Activated CD8-positive, alpha-beta memory T cell treated with anti-CD3 and anti-CD28 coated beads, Interleukin-2, amount 50 U/mL, for 24 hours (primary cell): ENCODE measurements around the gene P2RX6.

Experiments
- DNase-seq: peaks from one replicate; pipeline ENCODE4 v3.0.0-alpha.2; 2020; ENCODE audit errors: extremely low read depth

P2RX6 gene

DNA sequence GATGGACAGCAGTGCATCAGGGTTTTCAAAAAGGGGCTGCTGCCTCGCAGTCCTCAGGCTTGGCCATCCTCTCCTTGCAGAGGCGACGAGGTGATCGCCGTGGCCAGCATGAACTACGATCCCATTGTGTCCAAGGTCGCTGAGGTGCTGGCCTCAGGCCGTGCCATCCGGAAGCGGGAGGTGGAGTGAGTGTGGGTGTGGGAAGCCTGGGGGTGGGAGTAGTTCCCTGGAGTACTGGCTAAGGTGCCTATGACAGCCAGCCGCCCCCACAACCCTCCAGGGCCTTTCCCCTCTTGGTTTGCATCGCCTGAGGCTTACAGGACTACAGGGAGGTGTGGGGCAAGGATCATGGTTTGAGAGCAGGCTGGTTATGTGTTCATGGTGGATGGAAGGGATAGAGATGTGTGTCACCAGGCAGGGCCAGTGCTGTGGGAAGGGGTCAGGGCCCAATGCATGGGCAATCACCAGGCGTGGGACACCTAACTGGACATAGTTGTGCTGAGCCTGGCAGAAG, 35.0 kb upstream of the P2RX6 start:
- DNase-seq = no peak

DNA sequence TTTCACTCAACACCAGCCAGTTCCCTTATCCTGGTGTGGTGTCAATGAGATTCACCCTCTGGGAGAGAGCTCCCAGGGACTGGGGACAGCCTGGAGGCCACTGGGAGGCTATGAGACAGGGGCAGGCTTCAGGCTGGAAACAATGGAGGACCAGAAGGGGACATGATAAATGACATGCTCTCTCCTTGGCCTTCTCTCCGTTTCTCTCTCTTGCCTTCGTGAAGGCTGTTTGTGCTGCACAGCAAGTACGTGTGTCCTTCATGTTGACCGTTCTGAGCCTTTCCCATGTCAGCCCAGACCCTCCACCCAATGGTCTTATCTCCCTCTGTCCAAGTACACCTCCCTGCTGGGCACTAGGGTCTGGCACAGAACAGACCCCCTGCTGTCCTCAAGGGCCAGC, 34.4 kb upstream of the P2RX6 start:
- DNase-seq = no peak

DNA sequence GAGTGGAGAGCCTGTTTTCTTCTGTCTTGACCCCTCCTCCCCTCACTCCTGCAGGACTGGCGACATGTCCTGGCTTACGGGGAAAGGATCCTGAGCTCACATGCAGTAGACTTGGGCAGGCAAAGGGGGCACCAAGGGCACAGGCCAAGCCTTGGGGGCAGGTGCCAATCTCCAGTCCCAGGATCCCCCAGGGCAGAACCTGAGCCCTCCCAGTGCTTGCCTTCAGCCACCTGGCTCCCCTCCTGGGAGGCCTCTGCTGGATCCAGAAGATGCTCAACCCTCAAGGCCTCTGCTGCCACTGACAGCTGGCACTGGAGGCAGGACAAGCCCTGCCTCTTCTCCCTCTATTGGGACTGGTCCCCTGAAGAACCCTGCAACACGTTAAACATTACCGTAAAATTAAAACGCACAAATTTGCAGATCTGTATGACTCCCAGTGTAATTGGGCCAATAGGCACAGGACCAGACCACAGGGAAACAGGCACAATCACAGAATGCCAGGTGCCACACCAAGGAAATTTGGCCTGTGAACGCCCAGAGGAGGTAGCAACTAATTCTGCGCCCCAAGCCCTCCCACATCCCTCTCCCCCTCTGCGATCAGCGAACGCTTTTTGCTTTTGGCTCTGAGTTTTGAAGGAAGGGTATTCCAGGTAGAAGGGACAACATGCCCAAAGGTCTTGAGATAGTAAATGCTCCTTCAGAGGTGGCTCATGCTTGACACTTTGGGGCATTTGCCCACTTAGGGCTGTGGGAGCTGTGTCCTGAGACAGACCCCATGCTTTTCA, 33.8 kb upstream of the P2RX6 start:
- DNase-seq = no peak

DNA sequence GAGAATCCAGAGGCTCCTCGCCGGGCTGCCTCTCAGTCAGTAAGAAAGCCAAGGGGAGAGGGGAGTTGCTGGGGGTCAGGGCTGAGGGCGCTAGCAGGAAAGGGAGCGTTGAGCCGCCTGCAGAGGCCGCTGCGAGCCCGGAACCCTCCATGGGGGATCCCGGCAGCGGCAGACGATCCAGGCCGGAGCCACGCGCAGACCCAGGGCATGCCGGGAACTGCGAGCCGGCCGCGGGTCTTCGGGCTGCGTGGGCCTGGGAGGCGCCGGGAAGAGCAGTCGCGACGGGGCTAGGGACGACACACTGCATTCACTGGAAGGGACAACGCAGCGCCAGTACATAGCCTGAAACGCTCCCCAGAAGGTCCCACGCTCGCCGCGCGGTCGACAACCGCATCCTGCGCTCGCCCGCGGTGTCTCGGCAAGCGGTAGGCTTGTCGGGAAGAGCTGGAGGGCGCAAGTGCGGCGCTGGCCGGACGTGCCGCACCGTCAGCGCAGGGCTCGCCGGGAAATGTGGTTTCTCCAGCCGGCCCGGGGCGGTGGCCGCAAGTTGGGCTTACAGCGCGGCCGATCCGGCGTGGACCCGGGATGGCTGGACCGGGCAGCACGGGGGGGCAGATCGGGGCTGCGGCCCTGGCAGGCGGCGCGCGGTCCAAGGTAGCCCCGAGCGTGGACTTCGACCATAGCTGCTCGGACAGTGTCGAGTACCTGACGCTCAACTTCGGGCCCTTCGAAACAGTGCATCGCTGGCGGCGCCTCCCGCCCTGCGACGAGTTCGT, 33.0 kb upstream of the P2RX6 start, which contains the start of gene LZTR1:
Gene LZTR1, plus strand, starts transcription at position 511 of the 776 bp plus-strand sequence. Its CDS starts 75 bp downstream, at position 586.
- DNase-seq = peak; percentile 26

DNA sequence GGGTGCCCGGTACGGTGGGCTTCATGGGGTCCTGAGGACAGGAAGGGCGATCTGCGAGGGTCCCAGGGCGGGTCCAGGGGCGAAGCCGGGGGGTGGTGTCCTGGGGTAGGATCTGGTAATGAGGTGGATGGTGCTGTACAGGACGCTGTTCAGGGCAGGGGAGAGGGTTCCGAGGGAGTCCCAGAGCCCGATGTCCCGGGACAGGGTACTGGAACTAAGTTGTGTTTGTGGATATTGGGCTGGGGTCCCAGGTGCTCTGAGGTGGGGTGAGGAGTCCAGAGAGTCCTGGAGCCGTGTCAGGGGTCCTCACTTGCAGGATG, 32.4 kb upstream of the P2RX6 start:
- no peak for DNase-seq

DNA sequence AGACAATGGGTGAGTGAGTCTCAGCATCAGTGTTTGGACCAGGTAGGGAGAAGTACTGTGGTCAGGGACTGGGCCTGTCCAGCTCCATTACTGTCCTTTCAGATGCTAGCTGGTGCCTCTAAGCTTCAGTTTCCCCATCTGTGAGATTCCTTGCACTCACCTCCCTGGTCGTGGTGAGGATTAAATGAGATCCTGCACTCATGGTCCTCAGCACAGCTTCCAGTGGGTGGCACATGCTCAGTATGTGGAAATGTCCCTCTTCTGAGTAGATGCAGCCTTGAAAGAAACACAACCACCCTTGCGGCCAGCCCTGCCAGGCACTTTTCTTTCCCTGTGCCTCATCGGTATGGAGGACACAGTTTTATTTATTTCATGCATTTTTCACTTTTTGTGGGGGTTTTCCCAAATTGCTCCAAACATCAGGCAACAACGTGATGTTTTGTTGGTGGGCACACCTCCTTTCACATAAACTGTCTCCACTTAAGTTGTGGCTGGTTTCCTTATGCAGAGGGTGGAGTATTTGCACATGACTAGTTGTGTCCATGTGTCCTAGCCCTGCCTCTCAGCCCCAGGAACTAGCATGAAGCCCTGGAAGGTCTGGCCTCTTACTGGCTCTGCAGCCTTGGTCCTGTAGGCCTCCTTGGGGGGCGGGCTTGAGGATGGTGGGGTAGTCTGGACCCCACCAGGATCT, 31.7 kb upstream of the P2RX6 start:
- DNase-seq = no peak

DNA sequence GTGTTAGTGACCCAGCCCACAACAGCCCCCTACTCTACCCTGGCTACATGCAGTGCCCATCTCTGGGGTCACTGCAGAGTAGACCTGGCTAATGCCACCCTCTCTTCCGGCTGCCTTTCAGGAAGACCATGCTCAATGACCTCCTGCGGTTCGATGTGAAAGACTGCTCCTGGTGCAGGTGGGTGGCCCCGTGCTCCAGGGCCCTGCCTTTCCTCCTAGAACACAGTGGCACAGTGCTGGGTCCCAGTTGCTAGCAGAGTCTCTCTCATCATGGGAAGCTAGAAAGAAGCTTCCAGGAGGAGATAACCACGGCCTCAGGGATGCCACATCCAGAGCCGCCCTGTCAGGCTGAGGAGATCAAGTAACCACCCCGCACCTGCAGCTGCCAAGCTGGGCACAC, 29.2 kb upstream of the P2RX6 start:
- DNase-seq = no peak

DNA sequence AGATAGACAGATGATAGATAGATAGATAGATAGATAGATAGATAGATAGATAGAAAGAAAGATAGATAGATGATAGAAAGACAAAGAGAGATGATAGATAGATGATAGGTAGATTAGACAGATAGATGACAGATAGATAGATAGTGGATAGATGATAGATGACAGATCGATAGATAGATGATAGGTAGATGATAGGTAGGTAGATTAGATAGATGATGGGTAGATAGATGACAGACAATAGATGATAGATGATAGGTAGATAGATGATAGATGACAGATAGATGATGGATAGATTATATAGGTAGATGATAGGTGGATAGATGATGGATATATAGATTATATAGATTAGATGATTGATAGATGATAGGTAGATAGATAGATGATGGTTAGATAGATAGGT, 28.6 kb upstream of the P2RX6 start:
- no peak for DNase-seq

DNA sequence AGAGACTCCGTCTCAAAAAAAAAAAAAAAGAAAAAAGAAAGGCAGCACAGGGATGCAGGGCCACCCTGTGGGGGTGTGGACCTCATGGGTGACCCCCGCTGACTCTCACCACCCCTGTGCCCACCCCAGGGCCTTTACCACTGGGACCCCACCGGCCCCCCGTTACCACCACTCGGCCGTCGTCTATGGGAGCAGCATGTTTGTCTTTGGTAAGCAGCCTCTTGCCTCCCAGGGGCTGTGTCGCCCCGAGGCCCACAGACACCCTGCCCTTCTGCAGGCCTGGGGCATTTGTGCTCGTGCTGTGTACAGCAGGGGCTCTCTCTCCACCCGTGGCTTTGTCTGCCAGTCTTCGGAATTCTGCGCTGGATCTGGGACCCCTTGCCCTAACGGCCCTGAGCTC, 27.6 kb upstream of the P2RX6 start:
- DNase-seq = no peak

DNA sequence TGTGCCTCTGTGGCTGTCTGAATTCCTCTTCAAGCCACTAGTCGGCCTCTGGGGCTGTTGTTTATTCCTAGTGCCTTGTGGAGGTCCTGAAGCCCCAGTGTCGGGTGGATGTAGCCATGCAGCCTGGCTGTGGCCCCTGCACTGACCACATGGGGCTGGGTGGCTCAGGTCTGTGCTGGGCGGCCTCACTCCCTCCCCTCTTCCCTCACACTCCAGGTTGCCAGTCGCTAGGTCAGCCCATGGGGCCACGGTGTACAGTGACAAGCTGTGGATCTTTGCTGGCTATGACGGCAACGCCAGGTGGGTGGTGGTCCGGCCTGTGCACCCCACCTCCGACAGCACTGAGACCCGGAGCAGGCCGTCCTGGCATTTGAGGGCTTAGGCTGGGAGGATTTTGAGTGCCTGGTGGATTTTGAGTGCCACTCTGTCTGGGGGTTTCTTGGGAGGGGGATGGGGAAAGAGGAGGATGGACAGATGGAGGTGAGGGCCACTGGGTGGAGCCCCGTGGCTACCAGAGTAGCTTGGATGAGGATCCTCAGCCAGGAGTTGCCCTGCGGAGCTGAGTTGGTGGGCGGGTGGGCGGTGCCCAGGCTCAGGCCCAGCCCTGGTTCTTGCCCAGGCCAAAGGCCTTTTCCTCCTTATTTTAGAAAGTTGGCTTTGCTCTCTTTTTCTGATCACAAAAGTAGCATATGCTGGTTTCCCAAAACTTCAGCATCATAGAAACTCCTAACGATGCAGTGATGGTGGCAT, 26.2 kb upstream of the P2RX6 start:
- DNase-seq = no peak

DNA sequence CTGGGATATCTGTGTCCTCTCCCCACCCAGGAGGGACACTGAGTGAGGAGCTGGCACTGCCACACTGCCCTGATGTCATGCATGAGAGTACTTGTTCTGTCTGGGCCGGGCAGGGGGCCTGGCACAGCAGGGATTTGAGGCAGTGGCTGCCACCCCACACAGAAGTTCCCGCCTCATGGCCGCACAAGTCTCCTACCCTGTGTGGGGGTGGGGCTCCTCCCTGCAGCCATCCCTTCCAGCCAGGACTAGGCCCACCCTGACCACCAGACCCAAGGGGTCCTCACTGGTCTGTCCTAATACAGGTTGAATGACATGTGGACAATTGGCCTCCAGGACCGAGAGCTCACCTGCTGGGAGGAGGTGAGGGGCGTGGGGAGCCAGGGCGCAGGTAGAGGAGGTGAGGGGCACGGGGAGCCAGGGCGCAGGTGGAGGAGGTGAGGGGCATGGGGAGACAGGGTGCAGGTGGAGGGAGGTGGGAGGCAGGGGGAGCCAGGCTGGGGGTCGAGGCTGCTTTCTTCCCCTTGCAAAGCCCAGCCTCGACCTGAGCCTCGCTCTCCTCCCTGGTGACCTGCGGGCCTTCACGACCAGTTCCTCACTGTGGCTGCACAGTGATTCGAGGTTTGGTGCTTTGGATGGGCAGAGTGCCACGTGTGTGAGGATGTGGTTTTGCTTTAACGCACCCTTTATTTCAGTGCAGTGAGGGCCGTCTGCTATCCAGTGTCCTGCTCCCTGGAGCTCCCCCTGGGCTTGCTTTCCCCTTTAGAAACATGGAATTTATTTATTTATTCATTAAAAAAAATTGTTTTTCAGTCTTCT, 25.4 kb upstream of the P2RX6 start:
- no peak for DNase-seq

DNA sequence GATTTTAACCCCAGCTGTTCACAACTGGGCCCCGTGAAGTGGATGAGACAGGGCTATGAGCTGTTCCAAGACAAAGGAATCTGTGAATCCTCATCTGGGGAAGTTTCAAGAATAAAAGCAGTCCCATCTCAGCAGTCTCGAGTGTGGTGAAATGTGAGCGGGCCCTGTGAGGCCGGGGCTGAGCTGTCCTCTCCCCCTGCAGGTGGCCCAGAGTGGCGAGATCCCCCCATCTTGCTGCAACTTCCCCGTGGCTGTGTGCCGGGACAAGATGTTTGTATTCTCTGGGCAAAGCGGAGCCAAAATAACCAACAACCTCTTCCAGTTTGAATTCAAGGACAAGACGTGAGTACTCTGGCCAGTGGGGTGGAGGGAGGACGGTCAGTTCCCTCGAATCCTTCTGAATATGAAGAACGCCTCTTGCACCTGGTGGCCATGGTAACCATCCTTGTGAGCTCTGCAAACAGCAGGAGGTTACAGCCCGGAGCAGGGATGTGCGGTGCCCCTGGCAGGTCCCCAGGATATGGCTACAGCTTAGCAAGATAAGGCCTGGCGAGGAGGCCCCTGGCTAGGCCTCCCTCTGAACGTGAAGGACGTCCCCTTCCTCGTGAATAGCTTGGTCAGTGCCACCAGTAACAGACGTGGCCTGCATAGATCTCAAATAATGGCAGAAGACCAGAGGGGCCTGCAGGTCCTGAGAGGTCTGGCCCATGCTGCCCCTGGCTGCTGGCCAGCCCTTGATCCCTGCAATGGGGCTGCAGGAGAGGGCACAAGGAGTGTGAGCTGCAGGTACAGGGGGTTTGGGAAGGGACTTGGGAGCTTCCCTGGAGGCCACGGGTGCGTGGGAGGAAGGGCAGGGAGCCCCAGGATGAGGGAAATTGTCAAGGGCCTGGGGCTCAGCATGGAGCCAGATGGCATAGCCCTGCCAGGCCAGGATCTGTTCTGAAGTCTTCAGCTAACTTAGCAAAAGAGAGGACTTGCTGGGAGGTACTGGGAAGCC, 24.5 kb upstream of the P2RX6 start:
- DNase-seq = no peak

DNA sequence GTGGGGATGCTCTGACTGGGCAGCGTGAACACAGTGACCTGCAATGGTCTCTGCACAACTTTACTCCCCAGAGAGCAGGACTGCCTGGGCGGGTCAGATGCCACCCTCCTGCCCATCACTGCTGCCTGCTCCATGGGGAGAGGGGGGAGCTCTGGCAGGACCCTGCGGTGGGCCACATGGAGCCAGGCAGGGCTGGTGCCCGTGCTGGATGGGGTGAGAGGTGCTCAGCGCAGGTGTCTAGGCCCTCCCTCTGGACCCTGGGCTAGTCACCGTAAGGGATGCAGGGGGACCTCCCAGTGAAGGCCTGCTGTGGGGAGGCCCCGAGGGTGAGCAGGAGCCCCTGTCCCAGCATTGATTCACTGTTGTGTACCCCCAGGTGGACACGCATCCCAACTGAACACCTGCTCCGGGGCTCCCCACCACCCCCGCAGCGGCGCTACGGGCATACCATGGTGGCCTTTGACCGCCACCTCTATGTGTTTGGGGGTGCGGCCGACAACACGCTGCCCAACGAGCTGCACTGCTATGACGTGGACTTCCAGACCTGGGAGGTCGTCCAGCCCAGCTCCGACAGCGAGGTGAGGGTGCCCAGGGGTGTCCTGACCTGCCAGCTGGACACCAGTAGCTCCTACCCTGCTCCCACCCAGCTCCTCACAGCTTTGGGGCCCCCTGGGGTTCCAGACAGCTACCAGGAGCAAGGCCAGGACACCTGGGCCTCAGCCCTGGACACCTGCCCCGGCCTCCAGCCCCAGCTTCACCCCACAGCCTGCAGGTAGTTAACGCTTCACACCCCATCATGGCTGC, 23.5 kb upstream of the P2RX6 start:
- no peak for DNase-seq

DNA sequence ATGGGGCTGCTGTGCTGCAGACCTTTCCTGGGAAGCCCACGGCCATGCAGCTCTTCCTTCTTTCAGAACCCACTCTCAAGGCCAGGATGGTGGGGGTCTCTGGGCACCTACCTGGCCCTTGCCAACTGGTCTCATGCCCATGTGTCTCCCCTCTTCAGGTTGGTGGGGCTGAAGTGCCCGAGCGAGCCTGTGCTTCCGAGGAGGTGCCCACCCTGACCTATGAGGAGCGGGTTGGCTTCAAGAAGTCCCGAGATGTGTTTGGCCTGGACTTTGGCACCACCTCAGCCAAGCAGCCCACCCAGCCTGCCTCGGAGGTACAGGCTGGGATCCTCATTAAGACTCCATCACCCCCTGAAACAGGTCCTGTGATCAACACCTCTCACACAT, 22.9 kb upstream of the P2RX6 start:
- no peak for DNase-seq

DNA sequence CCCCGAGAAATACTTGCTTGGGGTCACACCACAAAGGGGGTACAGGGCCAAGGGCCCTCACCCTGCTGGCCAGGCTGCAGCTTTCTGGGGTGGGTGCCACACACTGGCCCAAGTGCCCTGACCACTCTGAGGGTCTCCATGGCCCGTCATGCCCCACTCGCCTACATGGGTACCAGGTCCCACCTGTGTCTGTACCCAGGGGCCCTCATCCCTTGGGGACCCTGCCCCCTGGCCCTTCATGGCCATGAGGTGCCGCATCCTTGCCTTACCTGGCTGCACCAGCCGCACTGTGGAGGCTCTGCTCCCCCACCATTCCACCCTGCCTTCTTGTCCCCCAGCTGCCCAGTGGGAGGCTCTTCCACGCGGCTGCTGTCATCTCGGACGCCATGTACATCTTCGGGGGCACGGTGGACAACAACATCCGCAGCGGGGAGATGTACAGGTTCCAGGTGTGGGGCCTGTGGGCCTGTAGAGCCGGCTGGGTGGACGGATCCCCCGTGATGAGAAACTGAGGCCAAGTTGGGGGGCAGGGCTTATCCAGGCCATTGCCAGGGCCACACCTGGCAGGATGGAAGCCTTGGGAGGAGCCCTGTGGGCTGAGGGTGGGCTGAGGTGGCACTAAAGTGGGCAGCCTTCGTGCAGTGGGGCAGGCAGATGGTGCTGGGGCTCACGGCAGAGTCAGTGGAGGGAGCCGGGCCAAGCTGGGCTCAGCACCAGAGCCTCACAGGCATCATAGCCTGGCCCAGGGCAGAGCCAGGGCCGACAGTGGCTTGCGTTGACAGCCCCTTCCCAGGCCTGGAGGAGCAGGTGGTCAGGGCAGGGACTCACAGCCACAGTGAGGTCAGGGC, 22.3 kb upstream of the P2RX6 start:
- no peak for DNase-seq

DNA sequence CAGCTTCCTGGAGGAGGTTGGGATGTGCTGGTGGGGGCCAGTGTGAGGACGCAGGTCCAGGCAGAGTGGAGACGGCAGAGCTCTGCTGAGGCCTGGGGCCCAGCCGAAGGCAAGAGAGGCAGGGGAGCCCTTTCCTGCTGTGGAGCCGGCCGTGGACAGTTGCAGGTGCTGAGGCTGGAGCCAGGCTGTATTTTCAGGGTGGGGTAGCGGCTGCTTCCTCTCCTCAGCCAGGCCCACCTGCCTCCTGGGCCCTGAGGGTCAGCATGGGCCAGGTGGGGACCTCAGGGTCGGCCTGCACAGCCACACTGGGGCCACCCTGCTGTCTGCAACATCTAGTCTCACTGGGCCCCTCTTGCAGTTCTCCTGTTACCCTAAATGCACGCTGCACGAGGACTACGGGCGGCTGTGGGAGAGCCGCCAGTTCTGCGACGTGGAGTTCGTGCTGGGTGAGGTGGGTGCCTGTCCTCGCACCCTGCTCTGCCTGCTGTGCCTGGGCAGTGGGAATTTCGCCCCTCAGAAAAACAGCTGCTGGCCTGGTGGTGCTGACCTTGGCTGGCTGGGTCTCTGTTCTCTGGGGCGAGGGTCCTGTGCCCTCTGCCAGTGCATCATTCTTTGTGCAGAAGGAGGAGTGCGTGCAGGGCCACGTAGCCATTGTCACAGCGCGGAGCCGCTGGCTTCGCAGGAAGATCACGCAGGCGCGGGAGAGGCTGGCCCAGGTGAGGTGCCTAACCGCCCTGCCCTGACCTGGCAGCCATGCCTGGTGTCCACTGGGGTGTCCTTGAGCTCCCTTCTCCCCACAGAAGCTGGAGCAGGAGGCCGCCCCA, 21.4 kb upstream of the P2RX6 start:
- no peak for DNase-seq
